Measurements from ENCODE around the gene CST7.

Gene CST7

DNA sequence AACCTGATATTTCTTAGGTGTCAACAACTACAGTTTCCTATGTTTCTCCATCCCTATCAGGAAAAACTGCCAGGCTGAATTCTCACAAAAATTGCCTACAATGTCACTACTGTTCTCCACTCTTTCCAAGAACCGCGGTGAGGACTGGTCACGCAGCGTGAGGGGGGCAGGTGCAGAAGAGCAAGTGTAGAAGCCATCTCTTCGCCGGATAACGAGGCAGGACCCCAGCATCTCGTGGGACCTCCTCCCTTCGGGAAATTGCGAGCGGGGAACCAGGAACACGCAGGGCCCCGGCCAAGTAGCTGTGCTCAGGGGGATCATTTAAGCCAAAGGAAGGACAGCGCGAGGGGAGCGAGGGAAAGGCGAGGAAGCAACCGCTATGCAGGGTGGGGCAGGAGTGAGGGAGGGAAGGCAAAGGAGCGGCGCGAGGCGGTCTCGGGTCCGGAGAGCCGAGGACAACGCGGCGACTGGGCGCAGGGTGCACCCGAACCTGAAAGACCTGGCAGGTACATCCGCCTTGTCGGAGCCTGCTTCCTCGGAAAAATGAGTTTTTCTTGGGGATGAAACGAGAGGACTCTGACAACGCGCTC lies 42.9 kb downstream of the CST7 start:
- TF ChIP-seq FOXP2 (optimal IDR thresholded peaks at IDR 0.05; ENCODE audit: borderline replicate concordance, extremely low read depth, extremely low read length, insufficient read depth), result no peak
- no peak for TF ChIP-seq POLR2AphosphoS5 (IDR thresholded peaks at IDR 0.05; ENCODE audit: low read depth, low read length)
- no peak for TF ChIP-seq TAF1 (IDR thresholded peaks at IDR 0.05; ENCODE audit: borderline replicate concordance, insufficient read depth, low read length)
- TF ChIP-seq, protein P1, sequence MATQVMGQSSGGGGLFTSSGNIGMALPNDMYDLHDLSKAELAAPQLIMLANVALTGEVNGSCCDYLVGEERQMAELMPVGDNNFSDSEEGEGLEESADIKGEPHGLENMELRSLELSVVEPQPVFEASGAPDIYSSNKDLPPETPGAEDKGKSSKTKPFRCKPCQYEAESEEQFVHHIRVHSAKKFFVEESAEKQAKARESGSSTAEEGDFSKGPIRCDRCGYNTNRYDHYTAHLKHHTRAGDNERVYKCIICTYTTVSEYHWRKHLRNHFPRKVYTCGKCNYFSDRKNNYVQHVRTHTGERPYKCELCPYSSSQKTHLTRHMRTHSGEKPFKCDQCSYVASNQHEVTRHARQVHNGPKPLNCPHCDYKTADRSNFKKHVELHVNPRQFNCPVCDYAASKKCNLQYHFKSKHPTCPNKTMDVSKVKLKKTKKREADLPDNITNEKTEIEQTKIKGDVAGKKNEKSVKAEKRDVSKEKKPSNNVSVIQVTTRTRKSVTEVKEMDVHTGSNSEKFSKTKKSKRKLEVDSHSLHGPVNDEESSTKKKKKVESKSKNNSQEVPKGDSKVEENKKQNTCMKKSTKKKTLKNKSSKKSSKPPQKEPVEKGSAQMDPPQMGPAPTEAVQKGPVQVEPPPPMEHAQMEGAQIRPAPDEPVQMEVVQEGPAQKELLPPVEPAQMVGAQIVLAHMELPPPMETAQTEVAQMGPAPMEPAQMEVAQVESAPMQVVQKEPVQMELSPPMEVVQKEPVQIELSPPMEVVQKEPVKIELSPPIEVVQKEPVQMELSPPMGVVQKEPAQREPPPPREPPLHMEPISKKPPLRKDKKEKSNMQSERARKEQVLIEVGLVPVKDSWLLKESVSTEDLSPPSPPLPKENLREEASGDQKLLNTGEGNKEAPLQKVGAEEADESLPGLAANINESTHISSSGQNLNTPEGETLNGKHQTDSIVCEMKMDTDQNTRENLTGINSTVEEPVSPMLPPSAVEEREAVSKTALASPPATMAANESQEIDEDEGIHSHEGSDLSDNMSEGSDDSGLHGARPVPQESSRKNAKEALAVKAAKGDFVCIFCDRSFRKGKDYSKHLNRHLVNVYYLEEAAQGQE (IDR thresholded peaks at IDR 0.05; ENCODE audit: insufficient read depth in 1 of 2, low read depth in 2 of 2, low read length in 2 of 2), result no peak
- no peak for TF ChIP-seq SIN3A (IDR thresholded peaks at IDR 0.05; ENCODE audit: borderline replicate concordance, insufficient read depth, low read length)

DNA sequence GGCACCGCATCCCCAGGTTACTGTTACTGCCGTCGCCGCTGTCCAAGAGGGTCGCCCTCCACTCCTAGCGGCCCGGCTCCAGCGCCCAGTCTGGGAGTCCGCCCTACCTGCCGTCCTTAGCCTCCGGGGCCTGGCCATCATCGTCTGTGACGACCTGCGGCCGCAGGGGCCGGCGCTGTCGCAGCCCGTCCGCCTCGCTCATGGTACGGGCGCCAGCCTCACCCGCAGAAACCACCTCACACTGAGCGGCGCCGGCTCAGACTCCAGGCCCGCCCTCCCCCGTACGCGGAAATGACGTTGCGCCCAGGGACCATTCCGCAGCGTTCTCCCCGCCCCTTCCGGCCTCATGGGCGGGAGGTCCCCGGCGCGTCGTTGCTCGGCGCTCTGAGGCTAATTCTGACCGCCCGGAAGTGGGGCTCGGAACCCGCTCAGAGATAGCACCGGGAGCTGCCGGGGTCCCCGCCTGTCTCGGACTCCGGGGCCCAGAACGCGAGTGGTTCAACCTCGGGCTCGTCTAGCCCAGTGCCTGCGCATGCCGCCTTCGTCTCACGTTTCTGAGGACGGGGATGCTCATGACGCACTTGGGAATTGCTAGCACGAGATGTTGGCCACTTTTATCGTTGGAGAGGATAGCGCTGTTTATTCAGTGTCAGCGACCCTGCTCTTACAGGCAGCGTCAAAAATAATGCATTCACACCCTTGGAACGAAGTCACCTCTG lies 43.6 kb downstream of the CST7 start, which contains the start of gene APMAP:
TSS of gene APMAP (minus strand) at position 265 of the 719 bp plus-strand sequence. CDS start at position 202, 63 bp downstream.
- TF ChIP-seq FOXP2 (optimal IDR thresholded peaks at IDR 0.05; ENCODE audit: borderline replicate concordance, extremely low read depth, extremely low read length, insufficient read depth) (no peak), TAF1 (IDR thresholded peaks at IDR 0.05; ENCODE audit: borderline replicate concordance, insufficient read depth, low read length) (peak; percentile 81; the same call in 1 of the 2 replicates), SIN3A (IDR thresholded peaks at IDR 0.05; ENCODE audit: borderline replicate concordance, insufficient read depth, low read length) (no peak), POLR2AphosphoS5 (IDR thresholded peaks at IDR 0.05; ENCODE audit: low read depth, low read length) (peak; percentile 88)

DNA sequence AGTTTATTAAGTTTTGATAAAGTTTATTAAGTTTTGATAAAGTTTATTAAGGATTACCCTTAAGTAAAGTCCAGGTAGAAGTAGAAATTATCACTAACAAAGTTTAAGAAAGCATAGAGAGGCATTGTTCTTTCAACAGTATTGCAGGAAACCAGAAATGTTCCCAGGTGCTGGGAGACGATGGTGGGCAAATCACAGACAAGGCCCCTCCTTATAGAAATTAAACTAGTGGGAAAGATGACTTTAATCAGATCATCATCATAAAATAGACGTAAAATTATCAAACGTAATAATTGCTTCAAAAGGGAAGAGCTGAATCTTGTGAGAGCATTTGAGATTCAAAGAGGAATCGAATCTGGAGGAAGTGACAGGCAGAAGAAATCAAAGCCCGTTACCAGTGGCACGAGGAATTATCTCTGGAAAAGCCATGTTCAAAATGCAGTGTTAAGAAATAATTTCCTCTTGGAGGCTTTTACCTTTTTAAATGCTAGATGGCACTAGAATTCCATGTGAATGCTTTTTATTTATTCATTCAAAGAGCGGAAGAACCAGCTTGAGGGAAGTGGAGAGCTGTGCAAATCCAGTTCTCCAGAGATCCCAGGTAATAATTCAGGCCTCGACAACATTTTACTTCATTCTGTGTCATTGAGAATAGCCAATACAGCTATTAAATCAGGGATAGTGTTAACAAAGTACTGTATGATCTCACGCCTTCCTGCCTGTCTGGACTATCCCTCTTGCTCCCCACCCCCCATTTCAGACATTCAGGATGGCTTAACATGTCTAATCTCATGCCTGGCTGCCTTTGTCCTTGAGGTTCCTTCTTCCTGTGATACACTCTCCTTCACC lies 44.5 kb downstream of the CST7 start:
- TF ChIP-seq SIN3A (IDR thresholded peaks at IDR 0.05; ENCODE audit: borderline replicate concordance, insufficient read depth, low read length) (no peak), FOXP2 (optimal IDR thresholded peaks at IDR 0.05; ENCODE audit: borderline replicate concordance, extremely low read depth, extremely low read length, insufficient read depth) (no peak), POLR2AphosphoS5 (IDR thresholded peaks at IDR 0.05; ENCODE audit: low read depth, low read length) (no peak)

DNA sequence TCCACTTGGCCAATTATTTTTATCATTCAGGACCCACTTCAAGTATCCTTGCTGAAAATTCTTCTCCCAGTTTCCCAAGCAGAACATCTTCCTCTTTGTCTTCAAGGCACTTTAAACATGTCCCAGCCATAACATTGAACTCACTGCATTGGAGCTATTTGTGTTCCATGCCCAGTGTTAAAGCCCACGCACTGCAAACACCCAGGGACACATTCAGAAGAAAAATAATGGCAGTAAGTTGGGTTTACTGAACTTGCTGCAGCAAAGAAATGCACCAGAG lies 45.1 kb downstream of the CST7 start:
- TF ChIP-seq, protein P1 (IDR thresholded peaks at IDR 0.05; ENCODE audit: insufficient read depth in 1 of 2, low read depth in 2 of 2, low read length in 2 of 2), result no peak

DNA sequence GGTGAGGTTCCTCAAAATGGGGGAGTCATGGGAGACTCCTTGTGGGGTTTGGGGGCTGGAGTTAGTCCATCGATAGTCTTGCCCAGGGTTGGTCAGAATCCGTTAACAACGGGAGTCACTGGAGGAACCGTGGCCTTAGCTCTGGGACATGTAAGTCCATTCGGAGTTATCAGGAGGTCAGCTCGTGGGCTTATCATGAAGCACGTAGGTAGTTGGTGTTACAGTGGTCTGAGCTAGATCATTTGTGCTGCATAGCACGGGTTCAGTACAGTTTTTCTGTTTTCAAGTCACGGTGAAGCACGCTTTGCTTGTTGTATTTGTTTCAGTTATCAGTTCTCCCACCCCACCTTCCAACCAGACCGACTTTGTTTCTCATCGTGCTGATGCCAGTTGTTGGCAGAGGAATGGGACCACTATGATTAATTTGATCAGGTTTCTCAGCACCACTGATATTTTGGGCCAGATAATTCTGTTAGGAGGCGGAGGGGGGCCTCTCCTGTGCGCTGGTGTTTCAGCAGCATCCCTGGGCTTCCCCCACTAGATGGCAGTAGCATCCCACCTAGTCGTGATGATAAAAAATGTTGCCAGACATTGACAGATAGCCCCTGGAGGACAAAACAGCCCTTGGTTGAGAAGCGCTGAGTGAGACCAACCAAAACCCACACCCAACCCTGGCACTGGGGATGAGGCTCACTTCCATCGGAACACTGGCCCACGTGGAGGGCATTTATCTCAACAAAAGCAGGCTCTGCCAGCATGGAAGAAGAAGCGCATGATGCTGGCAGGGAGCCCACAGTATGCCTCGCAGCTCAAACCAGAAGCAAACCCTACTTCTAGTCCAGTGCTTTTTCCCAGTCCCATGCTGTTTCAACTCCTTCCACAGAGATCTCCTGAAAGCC lies 45.6 kb downstream of the CST7 start:
- TF ChIP-seq, protein P1 (IDR thresholded peaks at IDR 0.05; ENCODE audit: insufficient read depth in 1 of 2, low read depth in 2 of 2, low read length in 2 of 2), result no peak
- TF ChIP-seq SIN3A (IDR thresholded peaks at IDR 0.05; ENCODE audit: borderline replicate concordance, insufficient read depth, low read length), result no peak
- no peak for TF ChIP-seq POLR2AphosphoS5 (IDR thresholded peaks at IDR 0.05; ENCODE audit: low read depth, low read length)
- no peak for TF ChIP-seq FOXP2 (optimal IDR thresholded peaks at IDR 0.05; ENCODE audit: borderline replicate concordance, extremely low read depth, extremely low read length, insufficient read depth)
- no peak for TF ChIP-seq TAF1 (IDR thresholded peaks at IDR 0.05; ENCODE audit: borderline replicate concordance, insufficient read depth, low read length)

Measured in PFSK-1 (cell line).